Endometrial microvascular endothelial cells (primary cell): ENCODE measurements around the gene PLK3. TPM values are rescaled to one million over a fixed set of nuclear protein-coding genes. Genes with fewer than 3 reads are reported as not detected.
"Not testable (repeated sequence)": the region's sequence is repeated elsewhere in the genome, so short reads cannot be mapped to it uniquely, and the experiment has no call there.

Source experiments
- in situ Hi-C: cut with HindIII; loops from 2 replicates; pipeline ENCODE4 v1.10.0; 2017; ENCODE audit warnings: low sequenced_read_pairs, low pct_unique_long_range_greater_than_20kb; ENCODE audit errors: inconsistent ontology term
- total RNA-seq: library from RNA; depleted of rRNA; stranded (reverse); fragments of >200 nt; gene quantifications from one replicate; pipeline ENCODE4 v1.2.3, GENCODE V29; 2015; ENCODE audit errors: inconsistent ontology term

Gene PLK3
- total RNA-seq, 1 donor from 2014 or later = 39.2 TPM

DNA sequence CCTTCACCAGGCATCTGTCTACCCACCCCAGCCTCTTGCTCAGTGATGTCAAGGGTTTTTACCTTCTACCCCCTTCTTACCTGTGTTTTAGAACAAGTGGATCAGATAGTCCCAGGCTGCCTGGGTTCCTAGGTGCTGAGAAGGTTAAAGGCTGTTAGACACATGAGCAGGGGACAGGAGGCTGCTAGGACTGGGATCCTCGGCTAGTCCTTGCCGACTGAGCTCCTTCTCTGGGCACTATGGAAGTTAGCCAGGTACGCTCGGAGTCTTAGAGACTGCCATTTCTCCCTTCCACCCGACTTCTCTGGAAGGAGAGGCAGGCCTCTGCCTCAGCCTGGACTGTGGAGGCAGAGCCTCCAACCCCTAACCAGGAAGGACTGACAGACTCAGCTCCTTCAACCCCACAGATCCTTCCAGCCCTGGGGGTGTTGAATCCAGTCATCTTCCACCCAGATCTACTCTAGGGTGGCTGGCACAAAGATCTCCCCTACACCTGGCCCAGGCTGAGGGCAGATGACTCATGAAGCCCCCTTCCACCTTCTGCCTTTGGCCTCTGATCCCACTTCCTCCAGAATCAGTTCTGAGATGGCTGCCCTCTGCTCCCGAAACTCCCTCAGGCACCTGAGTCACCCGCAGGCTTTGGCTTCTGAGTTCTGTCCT is 6.7 kb downstream of the PLK3 start, which contains the start of gene DYNLT4:
Gene DYNLT4, minus strand, starts transcription at position 648 of the 660 bp plus-strand sequence. CDS start 683 bp downstream, outside the sequence.
- in situ Hi-C loops = no loop called here

DNA sequence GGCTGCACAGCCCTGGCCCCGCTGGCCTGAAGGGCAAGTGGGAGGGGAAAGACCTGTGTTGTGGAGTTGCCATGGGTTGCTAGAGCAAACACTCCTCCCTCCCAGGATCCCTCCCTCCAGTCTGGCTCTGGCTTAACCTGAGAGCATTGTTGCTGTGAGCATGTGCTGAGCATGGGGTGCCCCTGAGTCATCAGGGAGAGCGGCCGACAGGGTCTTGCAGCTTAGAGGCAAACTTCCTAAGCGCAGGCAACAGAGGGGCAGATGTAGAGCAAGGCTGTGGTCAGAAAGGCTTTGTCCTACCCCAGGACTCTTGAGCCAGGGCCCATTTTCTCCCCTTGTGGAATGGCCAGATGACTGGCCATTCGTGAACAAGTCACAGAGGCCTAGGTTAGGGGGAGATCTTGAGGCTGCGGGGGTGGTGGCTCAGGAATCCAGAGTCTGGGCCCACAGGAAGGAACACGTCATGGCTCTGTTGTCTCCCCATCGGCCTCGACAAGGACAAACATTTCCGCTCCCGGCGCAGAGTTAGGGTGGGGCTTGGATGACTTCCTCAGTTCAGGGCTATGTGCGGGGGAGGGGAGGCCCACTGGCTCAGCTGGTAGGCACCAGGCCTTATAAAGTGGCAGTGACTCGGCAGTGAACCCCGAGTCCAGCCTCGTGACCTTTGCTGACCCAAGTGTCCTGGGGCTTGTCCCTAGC is 7.3 kb downstream of the PLK3 start:
- in situ Hi-C loops = no loop called here

DNA sequence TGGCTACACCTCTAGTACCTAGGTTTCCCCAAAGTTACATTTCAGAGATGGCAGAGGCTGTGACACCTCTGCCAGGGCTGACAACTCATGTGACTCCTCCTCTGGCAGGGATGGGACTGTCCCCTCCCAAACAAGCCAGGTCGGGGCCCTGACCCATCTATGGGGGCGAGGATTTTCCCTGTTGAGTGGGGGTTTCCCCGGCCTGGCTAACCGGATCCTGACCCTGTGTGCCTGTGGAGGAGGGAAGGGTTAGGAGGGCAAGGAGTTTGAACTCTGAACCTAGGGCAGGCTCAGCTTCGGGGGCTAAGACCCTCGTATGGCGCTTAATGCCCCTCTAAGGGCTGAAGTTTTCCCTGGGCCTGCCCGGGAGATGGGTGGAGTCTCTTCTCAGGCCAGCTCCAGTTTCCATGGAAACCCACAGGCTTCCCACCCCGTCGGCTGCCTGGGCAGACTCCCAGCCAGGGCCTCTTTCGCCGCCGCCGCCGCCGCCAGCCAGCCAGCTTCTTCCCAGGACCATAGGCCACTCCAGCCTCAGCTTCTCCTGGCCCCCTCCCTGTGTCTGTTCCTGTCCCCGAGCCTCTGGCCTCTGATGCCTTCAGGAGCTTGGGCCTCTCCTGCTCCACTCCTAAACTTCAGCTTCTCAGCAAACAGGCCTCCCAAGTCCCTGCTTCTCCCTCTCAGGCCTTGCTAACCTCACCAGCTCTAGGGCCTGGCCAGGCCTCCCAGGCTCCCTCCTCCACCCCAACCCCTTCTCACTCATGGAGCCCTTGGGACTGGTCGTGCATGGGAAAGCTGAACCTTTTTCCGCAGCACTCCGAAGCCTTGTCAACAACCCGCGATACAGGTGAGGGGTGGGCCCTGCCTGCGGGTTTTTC is 8.1 kb downstream of the PLK3 start, which contains the start of gene BTBD19:
Gene BTBD19, plus strand, starts transcription at position 461 of the 875 bp plus-strand sequence. Its CDS starts 298 bp downstream, at position 759.
- in situ Hi-C loops = no loop called here

DNA sequence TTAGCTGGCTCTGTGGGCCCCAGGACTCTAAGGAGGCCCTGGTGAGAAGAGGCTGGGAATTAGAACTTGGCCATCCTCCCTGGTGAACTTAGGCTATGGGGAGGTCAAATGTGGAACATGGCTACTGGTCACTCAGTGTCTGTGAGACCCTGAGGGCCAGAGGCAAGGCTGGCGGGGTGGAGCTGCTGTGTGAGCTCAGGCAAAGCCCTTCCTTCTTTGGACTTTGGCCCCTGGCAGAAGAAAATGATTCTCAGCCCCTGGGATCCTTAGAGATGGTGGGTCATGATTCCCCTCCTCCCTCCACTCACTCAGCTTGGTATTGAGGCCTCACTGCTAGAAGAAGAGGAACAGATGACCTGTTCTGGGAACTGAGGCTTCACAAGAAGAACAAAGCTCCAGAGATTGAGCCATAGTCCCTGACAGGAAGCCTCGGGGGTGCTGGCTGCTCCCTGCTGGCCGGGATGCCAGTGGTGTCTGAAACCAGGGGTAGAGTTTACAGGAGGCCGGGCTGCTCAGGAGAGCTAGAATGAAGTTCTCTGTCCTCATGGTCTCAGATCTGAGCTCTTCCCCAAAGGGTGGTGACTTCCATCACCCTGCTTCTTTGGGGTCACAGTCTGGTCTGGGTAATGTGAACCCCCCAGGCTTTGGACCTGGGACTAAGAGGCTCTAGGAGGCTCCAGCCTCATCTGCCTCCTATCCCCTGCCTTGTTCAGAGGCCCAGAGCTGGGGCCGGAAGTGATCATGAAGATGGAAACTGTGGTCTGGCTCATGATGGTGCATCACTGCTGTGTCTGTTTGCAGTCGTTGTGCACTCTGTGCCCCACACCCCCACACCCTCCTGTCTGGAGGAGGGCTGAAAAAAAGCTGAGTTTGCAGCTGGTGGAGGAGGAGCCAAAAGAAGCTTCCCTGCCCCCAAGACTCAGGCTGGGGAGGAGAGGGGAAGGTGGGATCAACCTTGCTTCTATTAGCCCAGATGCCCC is 9.1 kb downstream of the PLK3 start:
- in situ Hi-C loops = no loop called here

DNA sequence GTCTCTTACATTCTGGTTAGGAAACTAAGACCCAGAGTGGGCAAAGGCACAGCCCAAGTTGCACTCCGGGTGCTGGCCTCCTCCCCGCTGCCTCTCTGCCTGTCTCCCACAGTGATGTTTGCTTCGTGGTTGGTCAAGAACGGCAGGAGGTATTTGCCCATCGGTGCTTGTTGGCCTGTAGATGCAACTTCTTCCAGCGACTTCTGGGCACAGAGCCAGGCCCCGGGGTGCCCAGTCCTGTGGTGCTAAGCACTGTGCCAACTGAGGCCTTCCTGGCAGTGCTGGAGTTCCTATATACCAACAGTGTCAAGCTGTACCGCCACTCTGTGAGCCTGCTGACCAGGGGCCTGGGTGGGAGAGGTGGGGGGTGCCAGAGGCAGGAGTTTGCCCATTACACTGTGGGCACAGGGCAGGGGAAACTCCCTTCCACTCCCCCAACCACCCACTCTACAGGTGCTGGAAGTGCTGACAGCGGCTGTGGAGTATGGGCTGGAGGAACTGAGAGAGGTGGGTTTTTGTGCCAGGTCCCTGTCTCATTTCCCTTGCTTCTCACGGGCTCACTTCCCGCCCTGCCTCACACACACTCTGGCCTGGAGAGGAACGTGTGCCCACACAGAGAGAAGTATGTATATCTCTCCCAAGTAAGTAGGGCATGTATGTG is 10.1 kb downstream of the PLK3 start:
- in situ Hi-C loops = no loop called here

DNA sequence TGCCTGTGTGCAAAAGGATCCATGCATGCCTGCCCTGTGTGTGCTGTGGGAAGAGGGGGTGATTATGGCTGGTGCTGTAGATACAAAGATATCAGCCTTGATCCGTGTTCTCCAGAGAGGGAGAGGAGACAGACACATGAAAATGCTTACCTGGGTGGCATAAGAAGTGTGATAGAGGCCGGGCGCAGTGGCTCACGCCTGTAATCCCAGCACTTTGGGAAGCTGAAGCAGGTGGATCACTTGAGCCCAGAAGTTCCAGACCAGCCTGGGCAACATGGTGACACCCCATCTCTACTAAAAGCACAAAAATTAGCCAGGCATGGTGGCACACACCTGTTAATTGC is 10.6 kb downstream of the PLK3 start:
- in situ Hi-C loops = not testable (repeated sequence)

DNA sequence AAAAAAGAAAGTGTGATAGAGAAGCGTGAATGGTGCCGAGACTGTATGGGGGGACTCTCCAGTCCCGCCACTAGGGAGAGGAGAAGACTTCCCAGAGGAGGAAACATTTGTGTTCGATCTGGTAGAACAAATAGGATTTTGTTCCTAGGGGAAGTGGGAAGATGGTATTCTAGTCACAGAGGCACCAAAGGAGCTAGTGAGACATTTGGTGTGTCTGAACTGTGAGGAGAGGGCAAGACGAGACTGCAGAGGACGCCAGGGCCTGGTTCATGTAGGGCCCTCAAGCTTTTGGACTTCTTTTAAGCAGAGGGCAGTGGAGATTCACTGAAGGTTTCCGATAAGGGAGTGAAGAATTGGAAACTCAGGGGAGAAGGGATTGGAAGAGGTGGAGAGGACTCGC is 11.1 kb downstream of the PLK3 start:
- in situ Hi-C loops = no loop called here

DNA sequence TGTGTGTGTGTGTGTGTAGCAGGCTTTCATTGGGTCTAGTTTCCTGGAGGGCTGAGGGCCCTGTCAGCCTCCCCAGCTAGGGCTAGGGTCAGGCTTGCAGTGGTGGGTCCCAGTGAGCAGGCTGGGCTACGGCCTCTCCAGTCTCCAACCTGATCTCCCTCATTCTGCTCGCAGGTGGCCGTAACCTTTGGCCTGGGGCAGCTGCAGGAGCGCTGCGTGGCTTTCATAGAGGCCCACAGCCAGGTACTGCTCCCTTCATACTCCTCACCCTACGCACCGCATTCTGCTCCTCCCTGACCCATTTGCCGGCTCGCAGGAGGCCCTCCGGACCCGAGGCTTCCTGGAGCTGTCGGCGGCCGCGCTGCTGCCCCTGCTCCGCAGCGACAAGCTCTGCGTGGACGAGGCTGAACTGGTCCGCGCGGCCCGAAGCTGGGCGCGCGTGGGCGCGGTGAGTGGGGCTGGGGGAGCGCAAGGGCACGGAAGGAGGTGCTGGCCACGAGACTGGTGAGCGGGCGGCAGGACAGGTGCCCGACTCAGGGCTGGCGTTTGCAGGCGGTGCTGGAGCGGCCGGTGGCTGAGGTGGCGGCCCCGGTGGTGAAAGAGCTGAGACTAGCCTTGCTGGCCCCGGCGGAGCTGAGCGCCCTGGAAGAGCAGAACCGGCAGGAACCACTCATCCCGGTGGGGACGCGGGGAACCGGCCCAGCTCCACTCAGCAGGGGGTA is 12.8 kb downstream of the PLK3 start:
- in situ Hi-C loops = no loop called here

DNA sequence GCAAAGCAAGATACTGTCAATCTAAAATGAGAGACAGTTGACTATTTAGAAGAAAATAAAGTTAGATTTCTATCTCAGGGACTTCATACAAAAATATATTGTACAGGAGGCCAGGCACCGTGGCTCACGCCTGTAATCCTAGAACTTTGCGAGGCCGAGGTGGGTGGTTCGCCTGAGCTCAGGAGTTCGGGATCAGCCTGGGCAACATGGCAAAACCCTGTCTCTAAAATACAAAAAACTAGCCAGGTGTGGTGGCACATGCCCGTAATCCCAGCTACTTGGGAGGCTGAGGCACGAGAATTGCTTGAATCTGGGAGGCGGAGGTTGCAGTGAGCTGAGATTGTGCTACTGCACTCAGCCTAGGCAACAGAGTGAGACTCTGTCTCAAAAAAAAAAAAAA is 15.7 kb downstream of the PLK3 start:
- in situ Hi-C loops = not testable (repeated sequence)

DNA sequence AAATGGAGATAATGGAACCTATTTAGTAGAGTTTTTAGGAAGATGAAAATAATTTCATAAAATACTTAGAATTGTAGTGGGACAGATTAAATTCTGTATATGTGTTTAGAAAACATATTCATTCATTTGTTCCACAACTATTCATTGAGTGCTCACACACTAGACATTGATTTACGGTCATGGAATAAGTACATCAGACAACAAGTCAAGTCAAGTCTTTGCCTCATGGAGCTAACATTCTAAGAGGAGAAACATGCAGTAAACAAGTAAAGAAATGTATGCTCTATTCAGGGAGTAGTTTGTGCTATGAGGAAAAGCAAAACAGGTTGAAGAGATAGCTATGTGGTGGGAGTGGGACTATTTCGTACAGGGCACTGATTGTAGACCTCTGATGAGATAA is 17.1 kb downstream of the PLK3 start:
- in situ Hi-C loops = no loop called here

DNA sequence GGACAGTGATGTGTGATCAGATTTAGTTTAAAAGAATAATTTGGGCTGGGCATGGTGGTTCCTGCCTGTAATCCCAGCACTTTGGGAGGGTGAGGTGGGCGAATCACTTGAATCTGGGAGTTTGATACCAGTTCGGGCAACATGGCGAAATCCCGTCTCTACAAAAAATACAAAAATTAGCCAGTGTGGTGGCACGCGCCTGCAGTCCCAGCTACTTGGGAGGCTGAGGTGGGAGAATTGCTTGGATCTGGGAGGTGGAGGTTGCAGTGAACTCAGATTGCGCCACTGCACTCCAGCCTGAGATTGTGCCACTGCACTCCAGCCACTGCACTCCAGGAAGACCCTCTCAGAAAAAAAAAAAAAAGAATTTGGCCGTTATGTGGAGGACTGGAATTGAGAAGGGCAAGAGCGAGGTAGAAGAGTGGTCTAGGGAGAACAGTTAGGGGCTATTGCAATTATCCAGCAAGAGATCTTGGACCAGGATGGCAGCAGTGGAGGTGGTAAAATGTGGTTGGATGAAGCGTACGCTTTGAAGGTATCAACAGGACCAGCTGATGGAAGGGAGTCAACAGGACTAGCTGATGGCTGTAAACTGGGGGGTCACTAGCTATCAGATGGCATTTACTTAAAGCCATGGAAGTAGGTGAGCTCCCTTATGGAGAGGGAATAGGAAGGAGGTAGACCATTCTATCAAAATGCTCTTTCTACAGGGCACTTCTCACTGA is 17.8 kb downstream of the PLK3 start:
- in situ Hi-C loops = no loop called here

DNA sequence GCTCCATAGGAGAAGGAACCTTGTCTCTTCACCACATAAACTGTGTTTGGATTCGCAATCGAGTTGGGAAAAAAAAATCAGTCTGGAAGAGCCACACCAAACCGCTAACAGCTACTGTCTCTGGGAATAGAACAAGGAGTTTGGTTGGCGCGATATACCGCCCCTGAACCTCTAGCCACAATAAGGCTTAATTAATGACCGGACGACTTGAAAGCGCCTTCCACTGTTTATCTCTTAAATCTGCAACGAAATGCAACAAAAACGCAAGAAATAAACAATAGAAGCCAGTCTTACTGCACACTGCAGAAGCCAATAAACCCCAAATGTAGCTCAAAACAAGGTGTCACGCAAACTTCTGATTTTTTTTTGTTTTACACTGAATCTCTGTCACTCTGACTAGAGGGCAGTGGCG is 19.0 kb downstream of the PLK3 start:
- in situ Hi-C loops = no loop called here

DNA sequence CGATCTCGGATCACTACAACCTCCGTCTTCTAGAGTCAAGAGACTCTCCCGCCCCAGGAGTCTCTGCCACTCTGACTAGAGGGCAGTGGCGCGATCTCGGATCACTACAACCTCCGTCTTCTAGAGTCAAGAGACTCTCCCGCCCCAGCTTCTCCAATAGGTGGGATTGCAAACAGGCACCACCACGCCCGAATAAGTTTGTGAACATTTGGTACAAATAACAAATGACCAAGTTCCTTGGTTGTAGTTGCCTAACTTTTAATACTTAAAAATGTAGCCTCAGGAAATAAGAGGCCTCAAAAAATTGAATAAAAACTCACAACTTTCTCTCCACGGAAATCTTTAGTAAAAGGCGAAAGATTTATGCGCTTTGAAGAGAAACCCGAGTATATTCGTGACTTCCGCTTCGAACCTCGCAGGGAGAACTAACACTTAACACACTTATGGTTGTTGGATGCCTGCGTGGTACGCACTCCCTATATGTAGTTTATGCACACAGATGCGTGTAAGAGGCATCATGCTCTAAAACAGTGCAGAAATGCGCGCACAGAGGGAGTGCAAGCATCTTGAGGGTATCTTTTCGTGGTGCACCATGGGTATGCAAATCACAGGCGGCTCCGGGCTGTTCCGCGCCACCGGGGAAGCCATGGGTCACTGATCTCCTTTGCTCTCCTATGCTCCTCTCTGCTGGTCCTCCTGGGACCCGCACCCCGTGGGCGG is 19.6 kb downstream of the PLK3 start:
- in situ Hi-C loops = no loop called here

DNA sequence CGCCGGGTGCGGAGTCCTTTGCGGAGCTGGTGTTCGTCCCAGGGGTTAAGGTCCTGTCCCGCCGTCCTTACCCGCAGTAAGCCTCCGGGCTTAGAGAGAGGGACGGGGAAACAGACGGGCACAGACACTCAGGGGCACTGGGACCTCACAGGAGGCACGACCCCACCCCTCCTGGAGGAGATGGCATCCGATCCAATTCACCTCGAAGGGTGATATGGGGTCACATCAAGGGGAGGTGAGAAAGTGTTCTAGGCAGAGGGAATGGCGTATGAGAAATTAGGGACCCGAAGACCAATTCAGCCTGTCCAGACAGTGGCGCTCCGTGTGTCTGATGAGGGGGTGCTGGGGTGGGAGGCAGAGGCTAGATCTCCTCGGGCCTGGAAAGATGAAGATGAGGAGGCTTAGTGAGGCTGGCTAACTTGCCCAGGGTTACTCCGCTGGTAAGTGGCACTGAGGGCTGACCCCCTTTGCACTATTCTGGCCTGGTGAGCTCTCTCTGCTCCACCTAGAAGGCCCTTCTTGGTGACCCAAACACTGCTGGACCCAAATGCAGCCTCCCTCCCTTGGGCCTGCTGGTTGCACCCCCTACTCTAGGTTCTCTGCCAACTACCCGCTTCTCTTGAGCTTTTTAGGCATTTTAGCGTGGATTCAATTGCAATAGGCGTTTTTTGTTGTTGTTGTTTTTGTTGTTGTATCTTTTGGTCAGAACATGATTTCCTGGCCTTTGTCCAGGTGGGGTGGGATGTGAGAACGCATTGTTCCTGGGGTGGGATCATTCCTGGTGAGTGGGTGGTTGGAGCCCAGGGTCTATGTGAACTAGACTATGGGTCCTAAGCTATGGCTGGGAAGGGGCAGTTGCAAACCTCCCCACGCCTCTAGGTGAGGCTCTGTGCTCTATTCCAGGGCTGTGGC is 20.4 kb downstream of the PLK3 start:
- in situ Hi-C loops = no loop called here

DNA sequence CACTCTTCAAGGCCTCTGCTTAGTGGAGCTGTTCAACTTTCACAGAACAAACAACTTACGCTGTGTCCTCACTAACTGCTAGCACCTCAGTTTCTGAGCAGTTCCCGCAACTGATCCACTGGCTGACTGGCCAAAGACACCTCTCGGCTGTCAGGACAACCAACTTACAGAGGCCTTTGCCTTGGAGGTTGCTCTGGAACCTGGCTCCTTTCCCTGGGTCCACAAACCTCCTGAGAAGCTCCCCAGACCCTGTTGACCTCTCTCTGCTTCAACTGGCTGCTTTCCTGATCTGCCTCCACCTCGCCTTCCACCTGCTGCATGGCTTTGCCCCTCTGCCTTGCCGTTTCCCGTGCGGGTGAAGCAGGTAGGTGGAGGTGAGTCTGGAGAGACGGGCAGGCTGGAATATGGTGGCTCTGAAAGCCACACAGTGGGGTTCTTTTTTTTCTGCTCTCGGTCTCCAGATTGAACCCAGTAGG is 21.1 kb downstream of the PLK3 start:
- in situ Hi-C loops = no loop called here
